Measurements from ENCODE around the gene GAA. TPM values are rescaled to one million over a fixed set of nuclear protein-coding genes. Genes with fewer than 3 reads are reported as not detected.

Gene GAA
- total and polyA plus RNA-seq, 2 of the 8 experiments (the other 6 are each of a cell fraction or from before 2014, with no cell fraction given), result 14.8 to 30.0 TPM

- ChIA-PET POLR2A (ENCODE audit: partially characterized antibody) (interaction anchor here (2.1 to 2.5 kb wide), 2 partner anchors 7 to 11 kb away, joined by 8 to 20 read pairs; no protein-coding TSS in a partner anchor), CTCF (ENCODE audit: partially characterized antibody) (interaction anchor here (1.0 to 6.8 kb wide), 4 partner anchors 12 to 25 kb away, joined by 4 to 43 read pairs (median 6); no protein-coding TSS in a partner anchor)
- no peak overlapping the region for H4K91ac ChIP-seq (replicated peaks; ENCODE audit: insufficient read length, low read length)
- TF ChIP-seq POLR2AphosphoS5 (IDR thresholded peaks at IDR 0.05; ENCODE audit: low read depth, low read length), result no peak
- no peak for TF ChIP-seq NRF1 (IDR thresholded peaks at IDR 0.05; ENCODE audit: low read depth, low read length)
- TF ChIP-seq SIN3A (conservative IDR thresholded peaks at IDR 0.05 in 1 of 2, IDR thresholded peaks at IDR 0.05 in 1 of 2; ENCODE audit: low read depth in 1 of 2, low read length in 2 of 2), result no peak
- TF ChIP-seq SP4 (IDR thresholded peaks at IDR 0.05; ENCODE audit: low read length), result no peak
- no peak for TF ChIP-seq TCF12 (IDR thresholded peaks at IDR 0.05; ENCODE audit: low read depth, low read length)
- no peak for TF ChIP-seq KDM5A (IDR thresholded peaks at IDR 0.05; ENCODE audit: low read length)
- no peak for TF ChIP-seq SIRT6 (IDR thresholded peaks at IDR 0.05; ENCODE audit: low read length)
- TF ChIP-seq POU5F1 (IDR thresholded peaks at IDR 0.05; ENCODE audit: low read depth, low read length), result no peak
- no peak for TF ChIP-seq CREB1 (IDR thresholded peaks at IDR 0.05)
- TF ChIP-seq NANOG (IDR thresholded peaks at IDR 0.05; ENCODE audit: insufficient read depth, low read depth, low read length, poor library complexity, severe bottlenecking), result no peak
- TF ChIP-seq RXRA (IDR thresholded peaks at IDR 0.05; ENCODE audit: insufficient read depth, low read depth, low read length), result no peak
- no peak for TF ChIP-seq SIX5 (IDR thresholded peaks at IDR 0.05; ENCODE audit: low read depth, low read length)
- H2BK12ac ChIP-seq (ENCODE audit: low read depth, low read length), result peak overlapping the region; percentile 11; the same call in 1 of the 2 replicates
- H3K56ac ChIP-seq (replicated peaks; ENCODE audit: insufficient read length, low read depth, low read length), result no peak overlapping the region
- no peak overlapping the region for H3K18ac ChIP-seq (ENCODE audit: extremely low read depth, low read length)
- H3K23ac ChIP-seq (ENCODE audit: insufficient read length), result no peak overlapping the region
- H3K14ac ChIP-seq (ENCODE audit: insufficient read length), result no peak overlapping the region
- no peak overlapping the region for H2BK5ac ChIP-seq (ENCODE audit: low read depth, low read length)
- H3K4me3 ChIP-seq (ENCODE audit: extremely low read depth in 1 of 4, insufficient read depth in 2 of 4, low read depth in 3 of 4, low read length in 4 of 4), result no peak overlapping the region
- H3K23me2 ChIP-seq (ENCODE audit: low read depth, low read length), result peaks cover 8% of the 10 kb centered on the region; the same call in 1 of the 2 replicates
- no peak overlapping the region for H2AFZ ChIP-seq (ENCODE audit: low read length)
- no peak overlapping the region for H3K9ac ChIP-seq (replicated peaks in 1 of 4; ENCODE audit: extremely low read depth in 1 of 4, low read depth in 3 of 4, low read length in 3 of 4)
- H2BK15ac ChIP-seq (ENCODE audit: low read length), result no peak overlapping the region
- H4K8ac ChIP-seq (ENCODE audit: extremely low read depth, insufficient read depth, low read length), result no peak overlapping the region
- DNase-seq (ENCODE audit: low read depth in 1 of 2, low spot score in 2 of 2), result peak in 1 of 2 experiments; percentile 38
- no peaks in the 10 kb centered on the region for H4K20me1 ChIP-seq (replicated peaks in 1 of 2; ENCODE audit: control insufficient read depth in 1 of 2, insufficient read depth in 2 of 2, low read length in 2 of 2)
- peaks cover 0 to 9% (median 5%) of the 10 kb centered on the region in 4 experiments; a peak in 3 of 7 replicates for H3K27me3 ChIP-seq (replicated peaks in 1 of 4; ENCODE audit: control insufficient read depth in 3 of 4, extremely low read depth in 1 of 4, insufficient read depth in 3 of 4, low read length in 3 of 4)
- 93% methylated on average over 4 of the region's 4 CpGs; no CpG with 5 or more reads in 1 of the 2 experiments for WGBS, 2 experiments (ENCODE audit: extremely low coverage in 1 of 2, insufficient coverage in 1 of 2, insufficient read length in 1 of 2, insufficient replicate concordance in 2 of 2, low coverage in 1 of 2, low lambda C conversion rate in 2 of 2, missing lambda C conversion rate in 1 of 2)
- no peak overlapping the region for H3K27ac ChIP-seq (ENCODE audit: low read depth, low read length)
- H2BK120ac ChIP-seq (replicated peaks; ENCODE audit: low read depth, low read length), result no peak overlapping the region
- no peaks in the 10 kb centered on the region for H3K79me2 ChIP-seq (ENCODE audit: control insufficient read depth in 1 of 2, insufficient read depth in 2 of 2, low read length in 2 of 2)
- no peak overlapping the region for H2AK5ac ChIP-seq (ENCODE audit: low read depth, low read length)
- no peak overlapping the region for H3K4ac ChIP-seq (replicated peaks; ENCODE audit: insufficient read length, low read depth, low read length)
- H2BK20ac ChIP-seq (ENCODE audit: low read length), result no peak overlapping the region
- no peak for FAIRE-seq
- H4K5ac ChIP-seq (ENCODE audit: insufficient read length, low read depth, low read length), result no peak overlapping the region
- H3K9me3 ChIP-seq (ENCODE audit: insufficient read depth in 2 of 2, low read depth in 1 of 2, low read length in 1 of 2), result no peaks in the 10 kb centered on the region
- peaks cover 0 to 7% (median 1%) of the 10 kb centered on the region in 4 experiments; a peak in 4 of 7 replicates for H3K4me1 ChIP-seq (replicated peaks in 1 of 4; ENCODE audit: control insufficient read depth in 3 of 4, insufficient read depth in 4 of 4, low read length in 3 of 4)
- H3K36me3 ChIP-seq (ENCODE audit: control insufficient read depth in 2 of 4, insufficient read depth in 4 of 4, low read length in 3 of 4), result no peaks in the 10 kb centered on the region
- H3K79me1 ChIP-seq (ENCODE audit: low read depth, low read length), result no peaks in the 10 kb centered on the region; the same call in 1 of the 2 replicates
- H3K4me2 ChIP-seq (ENCODE audit: insufficient read depth in 1 of 2, low read depth in 2 of 2, low read length in 2 of 2), result no peak overlapping the region
These were observed 1.4 kb upstream of the GAA start for GRCh38 chr17:80100035-80100323.
